Measurements from ENCODE around the gene LRMDA. TPM values are rescaled to one million over a fixed set of nuclear protein-coding genes. Genes with fewer than 3 reads are reported as not detected.
A peak's percentile ranks its signal among the peaks of the same experiment; 100 is the strongest.

LRMDA gene
- total RNA-seq, 4 donors from 2014 or later, result 7.3 to 20.1 (median 8.4) TPM

GRCh38 chr10:75632805-75633462 is 201.5 kb downstream of the LRMDA start:
- Histone ChIP-seq H3K27me3 (no peaks in the 10 kb centered on the region), H3K27ac (peak overlapping the region; percentile 41 to 63 (median 58)), H3K4me1 (no peaks in the 10 kb centered on the region), H3K36me3 (no peaks in the 10 kb centered on the region), H3K4me3 (no peak overlapping the region), H3K9me3 (no peaks in the 10 kb centered on the region)
- WGBS, 2 donors (ENCODE audit: low coverage in 1 of 2), result 67 to 77% methylated on average over 5 to 8 of the region's 8 CpGs
- peak; percentile 84 for ATAC-seq
- no peak for TF ChIP-seq POLR2AphosphoS5 (IDR thresholded peaks at IDR 0.05)
- TF ChIP-seq POLR2A (IDR thresholded peaks at IDR 0.05), result no peak
- no peak for TF ChIP-seq CTCF (IDR thresholded peaks at IDR 0.05)
- no peak for TF ChIP-seq EP300 (IDR thresholded peaks at IDR 0.05)

GRCh38 chr10:75633568-75633967 is 202.1 kb downstream of the LRMDA start:
- Histone ChIP-seq H3K36me3 (no peaks in the 10 kb centered on the region), H3K9me3 (no peaks in the 10 kb centered on the region), H3K27me3 (no peaks in the 10 kb centered on the region), H3K4me1 (no peaks in the 10 kb centered on the region), H3K4me3 (no peak overlapping the region), H3K27ac (peak overlapping the region in 3 of 4 donors; percentile 41 to 62 (median 53))
- ATAC-seq, result no peak
- WGBS, 2 donors (ENCODE audit: low coverage in 1 of 2), result 82 to 85% methylated on average over 2 of the region's 2 CpGs
- TF ChIP-seq POLR2A (IDR thresholded peaks at IDR 0.05) (no peak), CTCF (IDR thresholded peaks at IDR 0.05) (no peak), EP300 (IDR thresholded peaks at IDR 0.05) (no peak), POLR2AphosphoS5 (IDR thresholded peaks at IDR 0.05) (no peak)

DNA sequence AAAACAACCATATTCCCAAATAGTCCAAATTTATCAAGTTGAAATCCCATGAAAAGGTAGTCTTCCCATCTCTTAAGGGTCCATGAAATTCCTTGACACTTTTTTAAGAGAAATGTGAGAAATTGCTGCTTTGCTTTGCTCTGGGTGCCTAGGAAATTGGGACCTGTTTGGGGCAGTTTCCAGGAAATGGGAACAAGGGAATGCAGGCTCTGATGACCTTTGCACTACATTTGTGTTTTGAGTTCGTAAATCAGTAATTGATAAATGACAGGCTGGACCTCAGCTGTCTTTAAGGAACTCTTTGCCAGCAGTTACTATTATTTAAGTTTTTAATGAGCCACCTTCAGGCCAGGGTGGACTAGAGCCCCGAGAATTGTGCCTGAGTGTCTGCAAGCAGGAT is 203.5 kb downstream of the LRMDA start:
- Histone ChIP-seq H3K27ac (no peak overlapping the region), H3K4me3 (no peak overlapping the region), H3K36me3 (no peaks in the 10 kb centered on the region), H3K4me1 (no peaks in the 10 kb centered on the region), H3K27me3 (no peaks in the 10 kb centered on the region), H3K9me3 (no peaks in the 10 kb centered on the region)
- TF ChIP-seq POLR2A (IDR thresholded peaks at IDR 0.05) (no peak), EP300 (IDR thresholded peaks at IDR 0.05) (no peak), POLR2AphosphoS5 (IDR thresholded peaks at IDR 0.05) (no peak), CTCF (IDR thresholded peaks at IDR 0.05) (no peak)
- no peak for ATAC-seq
- WGBS, 2 donors (ENCODE audit: low coverage in 1 of 2), result 80 to 100% methylated on average over 1 to 2 of the region's 2 CpGs

DNA sequence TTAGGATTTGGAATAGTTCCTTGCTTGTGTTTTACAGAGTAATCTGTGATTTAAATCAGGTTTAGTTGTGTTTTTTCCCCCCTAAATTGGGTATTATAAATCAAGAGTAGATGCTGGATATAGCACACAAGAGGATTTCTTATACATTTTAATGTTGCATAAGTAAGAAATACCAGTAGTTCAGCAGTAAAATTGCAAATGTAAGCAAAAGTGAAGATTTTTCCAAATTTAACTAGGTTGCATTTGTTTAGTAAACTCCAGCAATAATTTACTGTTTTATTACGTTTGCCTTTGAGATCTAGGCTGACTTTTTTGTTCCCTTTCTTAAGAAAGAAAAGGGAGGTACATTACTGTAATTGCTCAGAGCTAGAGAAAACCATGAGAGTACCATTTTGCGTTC is 207.3 kb downstream of the LRMDA start:
- Histone ChIP-seq H3K9me3 (no peaks in the 10 kb centered on the region), H3K36me3 (no peaks in the 10 kb centered on the region), H3K4me3 (no peak overlapping the region), H3K27me3 (no peaks in the 10 kb centered on the region), H3K27ac (no peak overlapping the region), H3K4me1 (no peaks in the 10 kb centered on the region)
- ATAC-seq, result no peak
- WGBS, 2 donors (ENCODE audit: low coverage in 1 of 2), result 85 to 97% methylated on average over 2 of the region's 2 CpGs
- TF ChIP-seq EP300 (IDR thresholded peaks at IDR 0.05), result no peak
- TF ChIP-seq POLR2A (IDR thresholded peaks at IDR 0.05), result no peak
- TF ChIP-seq POLR2AphosphoS5 (IDR thresholded peaks at IDR 0.05), result no peak
- TF ChIP-seq CTCF (IDR thresholded peaks at IDR 0.05), result no peak

- Histone ChIP-seq H3K36me3 (no peaks in the 10 kb centered on the region), H3K27me3 (no peaks in the 10 kb centered on the region), H3K4me1 (no peaks in the 10 kb centered on the region), H3K4me3 (no peak overlapping the region), H3K9me3 (no peaks in the 10 kb centered on the region), H3K27ac (no peak overlapping the region)
- 98% methylated on average over 6 of the region's 7 CpGs; no CpG with 5 or more reads in 1 of the 2 donors for WGBS, 2 donors (ENCODE audit: low coverage in 1 of 2)
- ATAC-seq, result no peak
- TF ChIP-seq POLR2A (IDR thresholded peaks at IDR 0.05) (no peak), POLR2AphosphoS5 (IDR thresholded peaks at IDR 0.05) (no peak), CTCF (IDR thresholded peaks at IDR 0.05) (no peak), EP300 (IDR thresholded peaks at IDR 0.05) (no peak)
Measured at GRCh38 chr10:75639736-75640135, 208.3 kb downstream of the LRMDA start.
